ENCODE data around the gene RARB. TPM values are rescaled to one million over a fixed set of nuclear protein-coding genes. Genes with fewer than 3 reads are reported as not detected.

RARB gene
- total and polyA plus RNA-seq, 4 donors: 1.5 to 24.5 (median 4.1) TPM

DNA sequence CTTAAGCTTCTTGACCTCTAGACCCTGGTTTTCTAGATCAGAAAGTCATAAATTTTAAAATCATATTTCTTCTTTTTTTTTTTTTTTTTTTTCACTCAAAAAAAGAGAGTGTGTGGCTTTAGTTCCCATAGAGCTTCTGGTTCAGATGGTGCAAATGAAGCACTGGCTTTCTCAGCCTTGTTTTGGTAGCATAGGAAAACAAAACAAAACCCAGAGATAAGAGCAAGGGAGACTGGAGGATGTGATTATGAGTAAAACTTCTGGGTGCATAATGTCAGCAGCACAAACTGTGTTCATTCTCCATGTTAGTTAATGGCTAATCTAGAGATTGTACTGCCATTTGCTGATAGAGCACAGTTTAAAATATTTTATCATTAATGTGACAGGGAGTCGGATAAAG is 55.4 kb downstream of the RARB start:
- no peak for TF ChIP-seq CTCF (IDR thresholded peaks at IDR 0.05; ENCODE audit: control extremely low read depth, extremely low read depth)
- DNase-seq (no peak), ATAC-seq (ENCODE audit: insufficient read depth, low FRiP score) (no peak)
- Histone ChIP-seq H3K4me1 (ENCODE audit: control insufficient read depth in 5 of 5, insufficient read depth in 5 of 5, low read length in 5 of 5) (peaks cover 0 to 53% (median 36%) of the 10 kb centered on the region in 5 donors), H3K27me3 (ENCODE audit: control insufficient read depth in 3 of 3, insufficient read depth in 3 of 3, low read length in 2 of 3) (no peaks in the 10 kb centered on the region), H3K4me3 (no peak overlapping the region), H3K27ac (ENCODE audit: low read depth in 1 of 2, low read length in 1 of 2) (no peak overlapping the region), H3K36me3 (ENCODE audit: control insufficient read depth in 4 of 4, insufficient read depth in 4 of 4, low read length in 4 of 4) (no peaks in the 10 kb centered on the region), H3K9ac (ENCODE audit: insufficient read depth in 1 of 2, low read length in 2 of 2) (no peak overlapping the region), H3K9me3 (ENCODE audit: control insufficient read depth in 4 of 4, insufficient read depth in 3 of 4, low read length in 3 of 4) (no peaks in the 10 kb centered on the region)
- 83 to 89% methylated on average over 1 of the region's 1 CpG for WGBS, 2 donors

DNA sequence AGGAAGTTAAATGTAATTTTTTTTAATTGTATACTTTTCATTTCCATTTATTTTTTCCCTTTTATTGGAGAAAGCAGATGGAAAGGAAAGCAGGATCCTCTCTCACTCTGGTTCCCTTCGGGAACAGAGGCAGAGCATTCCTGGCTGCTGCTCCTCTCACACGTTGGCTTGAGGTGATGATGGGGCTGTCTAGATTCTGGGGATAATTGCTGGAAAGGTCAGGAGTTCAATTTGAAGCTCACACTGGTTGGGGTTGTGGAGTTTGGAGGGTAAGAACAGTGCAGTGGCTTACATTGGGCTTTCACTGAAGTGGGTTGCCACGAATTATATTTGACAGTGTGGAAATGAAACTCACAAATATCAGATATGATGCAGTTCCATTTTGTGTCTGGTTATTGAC is 57.6 kb downstream of the RARB start:
- H3K4me3 ChIP-seq: no peak overlapping the region
- no peaks in the 10 kb centered on the region for H3K27me3 ChIP-seq (ENCODE audit: control insufficient read depth in 3 of 3, insufficient read depth in 3 of 3, low read length in 2 of 3)
- WGBS, 2 donors: 77 to 80% methylated on average over 3 of the region's 3 CpGs
- no peaks in the 10 kb centered on the region for H3K36me3 ChIP-seq (ENCODE audit: control insufficient read depth in 4 of 4, insufficient read depth in 4 of 4, low read length in 4 of 4)
- H3K27ac ChIP-seq (ENCODE audit: low read depth in 1 of 2, low read length in 1 of 2): peak overlapping the region in 1 of 2 donors; percentile 1
- peaks cover 0 to 36% (median 21%) of the 10 kb centered on the region in 5 donors for H3K4me1 ChIP-seq (ENCODE audit: control insufficient read depth in 5 of 5, insufficient read depth in 5 of 5, low read length in 5 of 5)
- DNase-seq (no peak), ATAC-seq (ENCODE audit: insufficient read depth, low FRiP score) (no peak)
- no peak overlapping the region for H3K9ac ChIP-seq (ENCODE audit: insufficient read depth in 1 of 2, low read length in 2 of 2)
- H3K9me3 ChIP-seq (ENCODE audit: control insufficient read depth in 4 of 4, insufficient read depth in 3 of 4, low read length in 3 of 4): no peaks in the 10 kb centered on the region
- no peak for TF ChIP-seq CTCF (IDR thresholded peaks at IDR 0.05; ENCODE audit: control extremely low read depth, extremely low read depth)

- DNase-seq: no peak
- no peak for TF ChIP-seq CTCF (IDR thresholded peaks at IDR 0.05; ENCODE audit: control extremely low read depth, extremely low read depth)
- no peak overlapping the region for H3K4me3 ChIP-seq
- H3K27me3 ChIP-seq (ENCODE audit: control insufficient read depth in 3 of 3, insufficient read depth in 3 of 3, low read length in 2 of 3): no peaks in the 10 kb centered on the region
- ATAC-seq (ENCODE audit: insufficient read depth, low FRiP score): no peak
- no peak overlapping the region for H3K9ac ChIP-seq (ENCODE audit: insufficient read depth in 1 of 2, low read length in 2 of 2)
- 68 to 77% methylated on average over 6 of the region's 6 CpGs for WGBS, 2 donors
- H3K27ac ChIP-seq (ENCODE audit: low read depth in 1 of 2, low read length in 1 of 2): no peak overlapping the region
- H3K4me1 ChIP-seq (ENCODE audit: control insufficient read depth in 5 of 5, insufficient read depth in 5 of 5, low read length in 5 of 5): peaks cover 0 to 24% (median 13%) of the 10 kb centered on the region in 5 donors
- peaks cover 0 to 2% (median 0%) of the 10 kb centered on the region in 4 donors for H3K9me3 ChIP-seq (ENCODE audit: control insufficient read depth in 4 of 4, insufficient read depth in 3 of 4, low read length in 3 of 4)
- H3K36me3 ChIP-seq (ENCODE audit: control insufficient read depth in 4 of 4, insufficient read depth in 4 of 4, low read length in 4 of 4): peaks cover 0 to 3% (median under 1%) of the 10 kb centered on the region in 4 donors
These were observed 58.9 kb downstream of the RARB start for GRCh38 chr3:25486932-25487331.
